Cardiac muscle cell (in vitro differentiated cells and primary cell): Measurements from ENCODE around the gene FAM120A. TPM values are rescaled to one million over a fixed set of nuclear protein-coding genes. Genes with fewer than 3 reads are reported as not detected.
A peak's percentile ranks its signal among the peaks of the same experiment; 100 is the strongest.

Source experiments
- DNase-seq, 2 donors: peaks; one replicate each; pipeline versions ENCODE4 v3.0.0 to v3.0.0-alpha.2; 2010 to 2017; ENCODE audit warnings: low read depth in 1 of 2, low spot score in 1 of 2
- H3K27ac ChIP-seq: fragments of 200-600 bp; sonication (generic); 2 replicates; pipeline ENCODE4 v1.5.1; 2016
- H3K27me3 ChIP-seq: fragments of 200-600 bp; sonication (generic); 2 replicates; pipeline ENCODE4 v1.6.0; 2016; ENCODE audit warnings: control low read depth
- H3K36me3 ChIP-seq: fragments of 200-600 bp; sonication (generic); 2 replicates; pipeline ENCODE4 v1.5.1; 2016; ENCODE audit warnings: control low read depth
- H3K4me1 ChIP-seq: fragments of 200-600 bp; sonication (generic); 2 replicates; pipeline ENCODE4 v1.8.1; 2017; ENCODE audit warnings: low read depth, mild to moderate bottlenecking, mixed run types
- H3K4me3 ChIP-seq: fragments of 200-600 bp; sonication (generic); 2 replicates; pipeline ENCODE4 v1.5.1; 2016; ENCODE audit warnings: mild to moderate bottlenecking
- H3K9me3 ChIP-seq: fragments of 200-600 bp; sonication (generic); 2 replicates; pipeline ENCODE4 v1.5.1; 2017; ENCODE audit warnings: low read depth, mild to moderate bottlenecking, control low read depth
- polyA plus RNA-seq: library from polyadenylated mRNA; unstranded; fragments of >200 nt; fragmentation: Nextera tagmentation; extraction: Ambion mirVana; gene quantifications from 2 replicates; pipeline ENCODE4 v1.2.1, GENCODE V29; 2016
- total RNA-seq: library from RNA; depleted of rRNA; stranded (reverse); fragments of >200 nt; gene quantifications from 2 replicates; pipeline ENCODE4 v1.2.3, GENCODE V29; 2016
- TF ChIP-seq, protein P1 (sequence below): IDR thresholded peaks from 2 replicates; pipeline ENCODE4 v1.5.1; 2012; ENCODE audit warnings: low read depth, mild to moderate bottlenecking, low read length

The FAM120A gene
- total and polyA plus RNA-seq, 2 experiments from 2014 or later, result 12.9 to 39.8 TPM

DNA sequence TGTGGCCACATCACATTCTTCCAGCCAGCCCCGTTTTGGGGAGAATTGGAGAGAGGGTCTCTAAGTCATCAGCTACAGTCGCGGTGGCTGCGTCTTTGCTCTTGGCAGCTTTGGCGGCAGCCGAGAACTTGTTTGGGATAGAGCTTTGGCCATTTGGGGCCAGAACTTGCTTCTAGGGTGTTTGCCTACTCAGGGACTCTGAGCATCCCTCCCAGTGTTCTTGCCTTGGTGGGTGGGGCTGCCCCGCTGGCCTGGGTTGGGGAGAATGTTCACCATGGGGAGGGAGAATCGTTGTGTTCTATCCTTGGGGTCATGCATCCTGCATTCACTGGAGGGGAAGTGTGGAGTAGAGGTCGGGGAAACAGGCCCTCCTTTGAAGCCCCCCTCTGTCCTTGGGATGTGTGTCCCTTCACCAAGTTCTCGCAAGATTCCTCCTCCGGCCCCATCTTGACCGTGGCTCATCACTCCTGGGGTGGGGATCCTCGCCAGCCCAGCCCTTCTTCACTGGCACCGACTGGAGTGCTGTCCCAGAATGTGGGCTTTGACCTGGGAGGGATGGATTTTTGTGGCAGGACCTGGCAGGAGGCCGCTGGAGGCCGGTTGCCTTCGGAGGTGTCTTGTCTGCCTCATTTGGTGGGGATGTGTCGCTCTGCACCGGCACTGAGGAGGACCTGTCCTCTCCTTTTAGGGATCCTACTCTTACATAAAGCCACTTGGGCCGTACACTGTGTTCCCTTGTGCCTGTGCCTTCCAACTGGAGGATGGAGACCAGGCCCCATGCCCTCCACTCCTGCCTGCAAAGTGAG is 128.4 kb downstream of the FAM120A start:
- no peaks in the 10 kb centered on the region for H3K9me3 ChIP-seq
- DNase-seq, result no peak
- TF ChIP-seq, protein P1, sequence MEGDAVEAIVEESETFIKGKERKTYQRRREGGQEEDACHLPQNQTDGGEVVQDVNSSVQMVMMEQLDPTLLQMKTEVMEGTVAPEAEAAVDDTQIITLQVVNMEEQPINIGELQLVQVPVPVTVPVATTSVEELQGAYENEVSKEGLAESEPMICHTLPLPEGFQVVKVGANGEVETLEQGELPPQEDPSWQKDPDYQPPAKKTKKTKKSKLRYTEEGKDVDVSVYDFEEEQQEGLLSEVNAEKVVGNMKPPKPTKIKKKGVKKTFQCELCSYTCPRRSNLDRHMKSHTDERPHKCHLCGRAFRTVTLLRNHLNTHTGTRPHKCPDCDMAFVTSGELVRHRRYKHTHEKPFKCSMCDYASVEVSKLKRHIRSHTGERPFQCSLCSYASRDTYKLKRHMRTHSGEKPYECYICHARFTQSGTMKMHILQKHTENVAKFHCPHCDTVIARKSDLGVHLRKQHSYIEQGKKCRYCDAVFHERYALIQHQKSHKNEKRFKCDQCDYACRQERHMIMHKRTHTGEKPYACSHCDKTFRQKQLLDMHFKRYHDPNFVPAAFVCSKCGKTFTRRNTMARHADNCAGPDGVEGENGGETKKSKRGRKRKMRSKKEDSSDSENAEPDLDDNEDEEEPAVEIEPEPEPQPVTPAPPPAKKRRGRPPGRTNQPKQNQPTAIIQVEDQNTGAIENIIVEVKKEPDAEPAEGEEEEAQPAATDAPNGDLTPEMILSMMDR, result no peak
- H3K27me3 ChIP-seq, result no peaks in the 10 kb centered on the region
- peak overlapping the region; percentile 7 for H3K27ac ChIP-seq
- H3K4me3 ChIP-seq, result no peak overlapping the region
- H3K36me3 ChIP-seq, result no peaks in the 10 kb centered on the region
- H3K4me1 ChIP-seq, result peaks cover 14% of the 10 kb centered on the region

DNA sequence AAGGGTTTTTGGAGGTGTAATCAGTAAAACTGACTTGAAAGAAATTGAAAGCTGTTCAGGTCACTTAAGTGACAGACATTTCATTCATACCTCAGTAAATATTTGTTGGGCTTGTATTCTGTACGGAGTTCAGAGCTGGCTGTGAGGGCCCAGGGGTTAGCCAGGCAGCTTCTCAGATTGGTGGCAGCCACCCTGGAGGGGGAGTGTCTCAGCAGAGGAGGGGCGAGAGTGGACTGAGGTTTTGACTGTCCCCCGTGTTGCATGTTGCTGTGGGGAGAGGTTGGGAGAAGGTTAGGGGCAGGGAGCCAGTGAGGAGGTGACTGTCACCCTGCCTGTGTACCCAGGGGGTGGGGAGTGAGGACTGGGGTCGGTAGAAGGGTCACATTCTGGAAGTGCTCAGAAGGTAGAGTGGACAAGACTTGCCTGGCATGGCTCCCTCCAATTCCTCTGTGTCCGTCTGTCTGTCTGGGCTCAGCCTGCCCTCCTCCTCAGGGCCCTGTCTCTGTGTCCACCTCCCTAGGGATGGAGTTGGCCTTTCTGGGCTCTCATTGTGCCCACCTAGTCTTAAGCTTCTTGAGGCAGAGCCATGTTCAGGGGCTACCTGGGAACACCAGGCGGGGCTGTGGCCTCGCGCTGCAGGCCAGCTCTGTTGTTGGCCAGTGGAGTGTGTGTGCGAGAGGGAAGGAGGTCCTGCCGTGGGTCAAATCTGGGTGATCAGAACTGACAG is 129.3 kb downstream of the FAM120A start:
- H3K36me3 ChIP-seq, result no peaks in the 10 kb centered on the region
- no peak for DNase-seq
- TF ChIP-seq, protein P1, result no peak
- peak overlapping the region; percentile 7 for H3K27ac ChIP-seq
- H3K27me3 ChIP-seq, result no peaks in the 10 kb centered on the region
- no peak overlapping the region for H3K4me3 ChIP-seq
- peaks cover 7% of the 10 kb centered on the region for H3K4me1 ChIP-seq
- no peaks in the 10 kb centered on the region for H3K9me3 ChIP-seq

DNA sequence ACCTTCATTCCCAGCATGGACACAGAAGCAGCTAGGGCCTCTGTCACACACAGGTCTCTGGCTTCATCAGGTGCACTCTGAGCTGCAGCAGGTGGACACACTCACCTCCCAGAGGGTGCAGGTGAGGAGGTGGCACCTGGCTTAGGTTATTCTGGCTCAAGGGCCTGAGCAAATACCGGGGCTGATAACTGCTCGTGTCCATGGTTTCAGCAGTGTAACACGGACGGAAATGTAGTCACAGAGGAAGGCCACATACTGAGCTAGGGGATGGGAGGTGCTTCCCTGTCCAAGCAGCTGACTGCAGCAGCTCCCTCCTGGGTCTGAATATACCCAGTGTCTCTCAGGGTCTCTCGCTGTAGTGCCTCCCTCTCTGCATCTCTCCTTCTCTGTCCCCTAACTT is 130.6 kb downstream of the FAM120A start:
- no peak overlapping the region for H3K27ac ChIP-seq

DNA sequence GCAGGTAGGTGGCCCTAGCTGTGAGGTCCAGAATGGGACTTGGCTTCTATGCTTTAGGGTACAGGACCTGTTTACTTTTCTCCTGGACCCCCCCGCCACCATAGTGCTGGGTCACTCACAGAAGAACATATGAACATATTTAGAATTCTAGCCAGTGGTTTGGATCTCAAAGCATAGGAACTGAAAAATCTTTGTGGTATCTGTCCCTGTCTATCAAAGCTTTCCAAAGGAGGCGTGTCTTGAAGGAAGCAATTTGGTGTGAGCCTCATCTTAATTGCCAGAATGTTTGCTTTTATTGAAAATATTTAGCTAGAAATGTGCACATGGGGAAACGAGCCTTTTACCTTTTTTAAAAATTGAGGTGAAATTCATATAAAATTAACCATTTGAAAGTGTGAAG is 131.1 kb downstream of the FAM120A start:
- Histone ChIP-seq H3K36me3 (no peaks in the 10 kb centered on the region), H3K4me3 (no peak overlapping the region), H3K9me3 (no peaks in the 10 kb centered on the region), H3K27me3 (no peaks in the 10 kb centered on the region), H3K4me1 (peaks cover 7% of the 10 kb centered on the region), H3K27ac (no peak overlapping the region)
- no peak for DNase-seq
- TF ChIP-seq, protein P1, result no peak

More for the DNA sequence above, 130.6 kb downstream of the FAM120A start:
- TF ChIP-seq, protein P1, result no peak
- Histone ChIP-seq H3K4me3 (no peak overlapping the region), H3K27me3 (no peaks in the 10 kb centered on the region), H3K9me3 (no peaks in the 10 kb centered on the region), H3K4me1 (peaks cover 7% of the 10 kb centered on the region), H3K36me3 (no peaks in the 10 kb centered on the region)
- DNase-seq, result no peak

DNA sequence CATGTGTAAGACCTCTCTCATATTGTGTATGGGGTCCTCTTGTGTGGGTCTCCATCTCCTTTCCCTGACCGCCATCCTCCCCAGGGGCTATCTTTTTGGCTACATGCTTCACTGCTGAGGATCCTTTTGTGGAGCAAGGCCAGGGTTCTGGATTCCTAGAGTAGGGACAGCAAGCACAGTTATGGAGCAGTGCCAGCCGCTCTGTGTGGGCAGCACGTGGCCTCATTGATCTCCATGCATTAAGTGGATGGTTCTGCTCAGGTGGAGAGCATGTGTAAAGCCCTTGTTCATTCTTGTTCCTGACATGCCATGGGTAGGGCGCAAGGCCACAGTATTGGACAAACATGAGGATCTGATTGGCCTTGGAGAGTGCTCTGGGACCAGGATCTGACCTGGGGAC is 133.8 kb downstream of the FAM120A start:
- peaks cover 16% of the 10 kb centered on the region for H3K4me1 ChIP-seq
- H3K27ac ChIP-seq, result no peak overlapping the region
- no peak overlapping the region for H3K4me3 ChIP-seq
- TF ChIP-seq, protein P1, result no peak
- H3K36me3 ChIP-seq, result no peaks in the 10 kb centered on the region
- DNase-seq, result no peak
- H3K27me3 ChIP-seq, result no peaks in the 10 kb centered on the region
- no peaks in the 10 kb centered on the region for H3K9me3 ChIP-seq
